Right renal pelvis (tissue), 4 donors: ENCODE results near the gene FUT8. TPM values are rescaled to one million over a fixed set of nuclear protein-coding genes. Genes with fewer than 3 reads are reported as not detected.
"Not testable (repeated sequence)": the region's sequence is repeated elsewhere in the genome, so short reads cannot be mapped to it uniquely, and the experiment has no call there.

Source experiments
- DNase-seq, 4 donors: peaks; one replicate each; pipeline ENCODE4 v3.0.0-alpha.2; 2013; ENCODE audit warnings: low read depth in 4 of 4, low spot score in 3 of 4, missing footprints in 1 of 4
- polyA plus RNA-seq, 4 donors: library from polyadenylated mRNA; unstranded; fragments of 120-200 nt; gene quantifications; one replicate each; pipeline ENCODE4 v1.2.1, GENCODE V29; 2013; ENCODE audit not compliant: insufficient read length in 4 of 4

Gene FUT8
- polyA plus RNA-seq, 4 donors: 15.9 to 22.9 (median 20.9) TPM

- no peak for DNase-seq
Measured at GRCh38 chr14:65686761-65687160, 274.2 kb downstream of the FUT8 start.

DNA sequence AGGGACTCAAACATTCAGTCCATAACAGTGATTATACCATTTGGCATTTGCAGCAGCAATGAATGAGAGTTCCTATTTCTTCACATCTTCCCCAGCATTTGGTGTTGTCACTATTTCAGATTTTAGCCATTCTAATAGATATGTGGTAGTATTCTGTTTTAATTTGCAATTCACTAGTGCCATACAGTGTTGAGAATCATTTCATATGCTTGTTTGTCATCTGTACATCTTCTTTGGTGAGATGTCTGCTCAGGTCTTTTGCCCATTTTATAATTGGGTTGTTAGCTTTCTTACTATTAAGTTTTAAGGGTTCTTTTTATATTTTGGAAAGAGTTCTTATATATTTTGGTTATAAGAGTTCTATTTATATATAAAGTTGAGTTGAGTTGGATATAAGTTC, 276.5 kb downstream of the FUT8 start:
- DNase-seq: no peak

DNA sequence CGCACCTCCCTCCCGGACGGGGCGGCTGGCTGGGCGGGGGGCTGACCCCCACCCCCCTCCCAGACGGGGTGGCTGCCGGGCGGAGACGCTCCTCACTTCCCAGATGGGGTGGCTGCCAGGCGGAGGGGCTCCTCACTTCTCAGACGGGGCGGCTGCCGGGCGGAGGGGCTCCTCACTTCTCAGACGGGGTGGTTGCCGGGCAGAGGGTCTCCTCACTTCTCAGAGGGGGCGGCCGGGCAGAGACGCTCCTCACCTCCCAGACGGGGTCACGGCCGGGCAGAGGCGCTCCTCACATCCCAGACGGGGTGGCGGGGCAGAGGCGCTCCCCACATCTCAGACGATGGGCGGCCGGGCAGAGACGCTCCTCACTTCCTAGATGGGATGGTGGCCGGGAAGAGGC, 280.0 kb downstream of the FUT8 start:
- not testable (repeated sequence) for DNase-seq

DNA sequence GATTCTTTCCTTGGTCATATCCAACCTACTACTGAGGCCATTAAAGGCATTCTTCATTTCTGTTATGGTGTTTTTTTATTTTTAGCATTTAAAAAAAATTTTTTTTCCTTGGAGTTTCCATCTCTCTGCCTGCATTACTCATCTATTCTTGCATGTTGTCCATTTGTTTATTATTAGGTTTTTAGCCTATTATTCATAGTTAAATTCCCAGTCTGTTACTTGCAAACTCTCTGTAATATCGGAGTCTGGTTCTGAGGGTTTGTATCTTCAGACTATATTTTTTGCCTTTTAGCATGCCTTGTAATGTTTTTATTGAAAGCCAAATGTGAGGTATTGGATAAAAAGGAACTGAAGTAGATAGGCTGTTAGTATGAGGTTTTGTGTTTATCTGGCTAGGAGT, 284.3 kb downstream of the FUT8 start:
- DNase-seq: no peak

GRCh38 chr14:65703521-65703920, 291.0 kb downstream of the FUT8 start:
- no peak for DNase-seq

- DNase-seq: no peak
Measured at GRCh38 chr14:65703996-65704395, 291.5 kb downstream of the FUT8 start.

DNA sequence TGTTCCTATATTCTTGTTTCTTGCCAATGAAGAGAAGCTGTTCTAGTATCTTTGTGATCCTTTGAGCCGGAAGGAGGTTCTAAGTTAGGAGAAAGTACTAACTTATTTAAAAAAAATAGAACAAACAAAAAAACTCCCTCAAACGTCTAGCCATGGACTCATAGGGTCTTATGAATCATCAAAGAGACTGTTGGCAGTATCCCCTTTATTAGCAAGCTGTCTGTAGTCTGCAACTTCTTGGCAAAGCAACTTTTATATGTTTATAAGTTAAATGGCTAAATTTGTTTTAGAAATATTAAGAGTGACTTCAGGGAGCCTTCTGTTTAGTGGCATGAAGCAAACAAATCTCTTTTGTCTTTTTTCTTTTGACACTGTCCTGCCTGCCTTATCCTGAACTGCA, 291.9 kb downstream of the FUT8 start:
- no peak for DNase-seq

GRCh38 chr14:65704850-65705249, 292.3 kb downstream of the FUT8 start:
- no peak for DNase-seq

- no peak for DNase-seq
Measured at GRCh38 chr14:65709576-65709975, 297.0 kb downstream of the FUT8 start.

- DNase-seq: not testable (repeated sequence)
Measured at GRCh38 chr14:65716813-65717212, 304.3 kb downstream of the FUT8 start.

DNA sequence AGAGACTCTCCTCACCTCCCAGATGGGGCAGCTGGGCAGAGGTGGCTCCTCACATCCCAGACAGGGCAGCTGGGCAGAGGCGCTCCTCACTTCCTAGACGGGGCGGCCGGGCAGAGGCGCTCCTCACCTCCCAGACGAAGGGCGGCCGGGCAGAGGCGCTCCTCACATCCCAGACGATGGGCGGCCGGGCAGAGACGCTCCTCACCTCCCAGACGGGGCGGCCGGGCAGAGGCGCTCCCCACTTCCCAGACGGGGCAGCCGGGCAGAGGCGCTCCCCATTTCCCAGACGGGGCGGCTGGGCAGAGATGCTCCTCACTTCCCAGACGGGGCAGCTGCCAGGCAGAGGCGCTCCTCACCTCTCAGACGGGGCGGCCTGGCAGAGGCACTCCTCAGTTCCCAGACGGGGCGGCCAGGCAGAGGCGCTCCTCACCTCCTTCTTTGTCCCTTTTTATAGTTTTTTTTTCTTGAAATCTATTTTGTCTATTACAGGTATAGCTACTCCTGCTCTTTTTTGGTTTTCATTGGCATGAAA, 304.9 kb downstream of the FUT8 start:
- DNase-seq: not testable (repeated sequence)

DNA sequence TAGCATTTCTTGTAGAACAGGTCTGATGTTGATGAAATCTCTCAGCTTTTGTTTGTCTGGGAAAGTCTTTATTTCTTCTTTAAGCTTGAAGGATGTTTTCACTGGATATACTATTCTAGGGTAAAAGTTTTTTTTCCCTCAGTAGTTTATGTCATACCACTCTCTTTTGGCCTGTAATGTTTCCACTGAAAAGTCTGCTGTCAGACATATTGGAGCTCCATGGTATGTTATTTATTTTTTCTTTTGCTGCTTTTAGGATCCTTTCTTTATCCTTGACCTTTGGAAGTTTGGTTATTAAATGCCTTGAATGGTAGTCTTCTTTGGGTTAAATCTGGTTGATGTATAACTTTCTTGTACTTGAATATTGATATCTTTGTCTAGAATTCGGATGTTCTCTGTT, 306.1 kb downstream of the FUT8 start:
- no peak for DNase-seq

DNA sequence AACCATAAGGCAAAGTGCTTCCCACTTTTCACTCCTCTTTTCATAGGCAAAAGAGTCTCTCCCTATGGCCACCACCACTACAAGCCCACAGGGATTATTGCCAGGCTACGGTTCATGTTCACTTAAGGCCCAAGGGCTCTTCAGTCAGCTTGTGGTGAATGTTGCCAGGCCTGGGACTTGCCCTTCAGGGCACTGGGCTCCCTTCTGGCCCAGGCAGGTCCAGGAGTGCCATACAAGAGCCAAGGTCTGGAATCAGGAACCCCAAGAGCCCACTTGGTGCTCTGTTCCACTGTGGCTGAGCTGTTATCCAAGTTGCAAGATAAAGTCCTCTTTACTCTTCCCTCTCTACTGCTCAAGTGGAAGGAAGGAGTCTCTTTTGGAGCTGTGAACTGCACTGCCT, 307.6 kb downstream of the FUT8 start:
- DNase-seq: no peak

GRCh38 chr14:65720743-65721142, 308.2 kb downstream of the FUT8 start:
- no peak for DNase-seq

- DNase-seq: no peak
Measured at GRCh38 chr14:65723348-65723747, 310.8 kb downstream of the FUT8 start.

GRCh38 chr14:65728604-65729003, 316.1 kb downstream of the FUT8 start:
- no peak for DNase-seq

- DNase-seq: no peak
Measured at GRCh38 chr14:65729566-65729965, 317.0 kb downstream of the FUT8 start.

- no peak for DNase-seq
Measured at GRCh38 chr14:65731933-65732506, 319.5 kb downstream of the FUT8 start.

DNA sequence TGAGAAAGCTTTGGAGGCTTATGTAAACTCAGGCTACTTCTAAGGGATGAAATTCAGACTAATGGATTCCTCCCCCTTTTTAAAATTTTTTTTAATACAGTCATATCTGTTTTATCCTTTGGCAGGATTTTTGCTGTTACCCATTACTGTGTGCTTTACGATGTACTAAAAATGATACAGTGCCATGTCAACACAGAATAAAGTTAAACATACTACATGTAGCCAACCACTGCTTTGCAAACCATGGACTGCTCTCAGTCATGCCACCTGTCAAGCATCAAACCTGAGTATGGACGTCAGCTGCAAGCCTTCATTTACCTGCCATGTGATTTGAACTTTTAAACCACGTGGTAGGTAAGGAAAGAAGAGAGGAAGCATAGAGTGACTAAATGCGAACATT, 325.8 kb downstream of the FUT8 start:
- no peak for DNase-seq

GRCh38 chr14:65745396-65746190, 333.1 kb downstream of the FUT8 start:
- DNase-seq: no peak

GRCh38 chr14:65748796-65749195, 336.3 kb downstream of the FUT8 start:
- no peak for DNase-seq

DNA sequence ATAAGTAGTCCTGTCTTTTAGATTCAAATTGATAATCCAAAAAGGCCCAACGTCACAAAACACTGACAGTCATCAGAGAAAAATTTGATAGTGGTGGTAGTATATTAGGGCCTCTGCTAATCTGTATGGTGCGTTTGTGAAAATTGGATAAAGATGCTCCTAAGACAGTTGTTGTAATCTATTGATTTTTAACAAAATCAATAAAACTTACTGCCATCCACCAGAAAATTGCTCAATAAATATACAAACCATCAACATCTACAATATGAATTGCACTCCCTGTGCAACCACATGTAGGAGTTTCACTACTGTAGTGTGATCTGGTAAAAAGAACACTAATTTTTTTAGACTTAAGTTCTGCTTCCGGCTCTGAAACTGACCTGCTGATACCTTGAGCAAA, 336.8 kb downstream of the FUT8 start:
- DNase-seq: no peak
